WERI-Rb-1 (cell line): ENCODE data around the gene CAPN11.

ENCODE experiments used
- DNase-seq: peaks from one replicate; pipeline ENCODE4 v3.0.0-alpha.2; 2020
- H3K27ac ChIP-seq: fragments of 250-450 bp; sonication (Bioruptor Pico); 2 replicates; pipeline ENCODE4 v1.5.1; 2020; ENCODE audit warnings: mild to moderate bottlenecking, moderate library complexity
- H3K27me3 ChIP-seq: fragments of 250-450 bp; sonication (Bioruptor Pico); 2 replicates; pipeline ENCODE4 v1.5.1; 2021; ENCODE audit warnings: mild to moderate bottlenecking, low read depth, moderate library complexity; ENCODE audit not compliant: insufficient read depth, severe bottlenecking
- H3K36me3 ChIP-seq: fragments of 250-450 bp; sonication (Bioruptor Pico); 2 replicates; pipeline ENCODE4 v1.5.1; 2020; ENCODE audit warnings: mild to moderate bottlenecking, moderate library complexity
- H3K4me3 ChIP-seq: 2 replicates; pipeline ENCODE4 v1.5.1; 2011; ENCODE audit warnings: low read depth, mild to moderate bottlenecking, control low read depth, low read length
- H3K9me3 ChIP-seq: fragments of 250-450 bp; sonication (Bioruptor Pico); 2 replicates; pipeline ENCODE4 v1.5.1; 2021; ENCODE audit warnings: mild to moderate bottlenecking, moderate library complexity; ENCODE audit not compliant: severe bottlenecking
- CTCF ChIP-seq: IDR thresholded peaks from 2 replicates; pipeline ENCODE4 v1.5.1; 2011; ENCODE audit warnings: low read depth, mild to moderate bottlenecking, control low read depth, inconsistent platforms, low read length

Gene CAPN11

GRCh38 chr6:44224965-44225305, 66.3 kb downstream of the CAPN11 start:
- Histone ChIP-seq H3K9me3 (no peaks in the 10 kb centered on the region), H3K36me3 (peaks cover 39% of the 10 kb centered on the region), H3K27me3 (no peaks in the 10 kb centered on the region), H3K27ac (peak overlapping the region; percentile 7; the same call in 1 of the 2 replicates), H3K4me3 (no peak overlapping the region)
- no peak for TF ChIP-seq CTCF
- DNase-seq, result no peak

- H3K27ac ChIP-seq, result no peak overlapping the region; the same call in 1 of the 2 replicates
- peaks cover 47% of the 10 kb centered on the region for H3K36me3 ChIP-seq
- H3K27me3 ChIP-seq, result no peaks in the 10 kb centered on the region
- TF ChIP-seq CTCF, result no peak
- no peaks in the 10 kb centered on the region for H3K9me3 ChIP-seq
- no peak overlapping the region for H3K4me3 ChIP-seq
- no peak for DNase-seq
These were observed 67.1 kb downstream of the CAPN11 start for GRCh38 chr6:44225579-44226325.

- Histone ChIP-seq H3K27ac (peak overlapping the region; percentile 17), H3K27me3 (no peaks in the 10 kb centered on the region), H3K9me3 (no peaks in the 10 kb centered on the region), H3K36me3 (peaks cover 51% of the 10 kb centered on the region), H3K4me3 (no peak overlapping the region)
- TF ChIP-seq CTCF, result no peak
- DNase-seq, result no peak
These were observed 67.9 kb downstream of the CAPN11 start for GRCh38 chr6:44226368-44227147.

GRCh38 chr6:44227148-44227793, 68.7 kb downstream of the CAPN11 start:
- no peak for DNase-seq
- Histone ChIP-seq H3K27ac (no peak overlapping the region), H3K4me3 (no peak overlapping the region), H3K27me3 (no peaks in the 10 kb centered on the region), H3K36me3 (peaks cover 58% of the 10 kb centered on the region), H3K9me3 (no peaks in the 10 kb centered on the region)
- no peak for TF ChIP-seq CTCF

GRCh38 chr6:44228031-44228430, 69.4 kb downstream of the CAPN11 start:
- peaks cover 65% of the 10 kb centered on the region for H3K36me3 ChIP-seq
- DNase-seq, result no peak
- TF ChIP-seq CTCF, result no peak
- H3K27me3 ChIP-seq, result no peaks in the 10 kb centered on the region
- no peak overlapping the region for H3K4me3 ChIP-seq
- H3K9me3 ChIP-seq, result no peaks in the 10 kb centered on the region
- no peak overlapping the region for H3K27ac ChIP-seq
